GM19328 (cell line): ENCODE measurements around the gene KRTAP1-4.
"Not testable (repeated sequence)": the region's sequence is repeated elsewhere in the genome, so short reads cannot be mapped to it uniquely, and the experiment has no call there.

Source experiments
- ATAC-seq: cut with Tn5 transposase; IDR thresholded peaks from one replicate; pipeline ENCODE4 v1.9.1; 2021; ENCODE audit warnings: mild to moderate bottlenecking, moderate library complexity; ENCODE audit not compliant: unreplicated experiment

KRTAP1-4 gene

GRCh38 chr17:41009301-41009760 lies 20.7 kb downstream of the KRTAP1-4 start:
- no peak for ATAC-seq

- ATAC-seq = no peak
Measured at GRCh38 chr17:41008811-41009210, 21.2 kb downstream of the KRTAP1-4 start, which contains the start of gene KRTAP3-1. Gene KRTAP3-1, minus strand, starts transcription at chr17:41009128. Its CDS starts 54 bp downstream, at chr17:41009074.

- ATAC-seq = no peak
Measured at GRCh38 chr17:41004397-41004796, 25.6 kb downstream of the KRTAP1-4 start.

- ATAC-seq = no peak
Measured at GRCh38 chr17:41003926-41004325, 26.1 kb downstream of the KRTAP1-4 start.

GRCh38 chr17:41002814-41003213 lies 27.2 kb downstream of the KRTAP1-4 start:
- ATAC-seq = no peak

- no peak for ATAC-seq
Measured at GRCh38 chr17:41001795-41002194, 28.2 kb downstream of the KRTAP1-4 start.

- not testable (repeated sequence) for ATAC-seq
Measured at GRCh38 chr17:40999563-40999962, 30.4 kb downstream of the KRTAP1-4 start, which contains the start of gene KRTAP3-2. Gene KRTAP3-2, minus strand, starts transcription at chr17:40999906. Its CDS starts 53 bp downstream, at chr17:40999853.

- ATAC-seq = no peak
Measured at GRCh38 chr17:40997361-40997760, 32.6 kb downstream of the KRTAP1-4 start.

GRCh38 chr17:40996829-40997228 lies 33.2 kb downstream of the KRTAP1-4 start:
- ATAC-seq = no peak

GRCh38 chr17:40995116-40995515 lies 34.9 kb downstream of the KRTAP1-4 start:
- no peak for ATAC-seq

- ATAC-seq = no peak
Measured at GRCh38 chr17:40993839-40994238, 36.2 kb downstream of the KRTAP1-4 start, which contains the start of gene KRTAP3-3. Gene KRTAP3-3, minus strand, starts transcription at chr17:40994164. Its CDS starts 67 bp downstream, at chr17:40994097.

- ATAC-seq = no peak
Measured at GRCh38 chr17:40993084-40993483, 36.9 kb downstream of the KRTAP1-4 start.

- ATAC-seq = no peak
Measured at GRCh38 chr17:40992666-40993065, 37.3 kb downstream of the KRTAP1-4 start.

- no peak for ATAC-seq
Measured at GRCh38 chr17:40986920-40987319, 43.1 kb downstream of the KRTAP1-4 start.

- no peak for ATAC-seq
Measured at GRCh38 chr17:40984226-40984625, 45.8 kb downstream of the KRTAP1-4 start, which contains the start of gene KRT40. Gene KRT40, minus strand, starts transcription at chr17:40984326. Its CDS starts 53 bp downstream, at chr17:40984273.

GRCh38 chr17:40981115-40981514 lies 48.9 kb downstream of the KRTAP1-4 start:
- ATAC-seq = no peak

GRCh38 chr17:40980596-40980995 lies 49.4 kb downstream of the KRTAP1-4 start:
- no peak for ATAC-seq

GRCh38 chr17:40980117-40980516 lies 49.9 kb downstream of the KRTAP1-4 start:
- ATAC-seq = no peak
